Activated CD4-positive, alpha-beta T cell treated with anti-CD3 and anti-CD28 coated beads for 48 hours (primary cell): ENCODE results near the gene CHMP1B.
"Not testable (repeated sequence)": the region's sequence is repeated elsewhere in the genome, so short reads cannot be mapped to it uniquely, and the experiment has no call there.

ENCODE experiments used
- DNase-seq: peaks from one replicate; pipeline ENCODE4 v3.0.0-alpha.2; 2020

CHMP1B gene

DNA sequence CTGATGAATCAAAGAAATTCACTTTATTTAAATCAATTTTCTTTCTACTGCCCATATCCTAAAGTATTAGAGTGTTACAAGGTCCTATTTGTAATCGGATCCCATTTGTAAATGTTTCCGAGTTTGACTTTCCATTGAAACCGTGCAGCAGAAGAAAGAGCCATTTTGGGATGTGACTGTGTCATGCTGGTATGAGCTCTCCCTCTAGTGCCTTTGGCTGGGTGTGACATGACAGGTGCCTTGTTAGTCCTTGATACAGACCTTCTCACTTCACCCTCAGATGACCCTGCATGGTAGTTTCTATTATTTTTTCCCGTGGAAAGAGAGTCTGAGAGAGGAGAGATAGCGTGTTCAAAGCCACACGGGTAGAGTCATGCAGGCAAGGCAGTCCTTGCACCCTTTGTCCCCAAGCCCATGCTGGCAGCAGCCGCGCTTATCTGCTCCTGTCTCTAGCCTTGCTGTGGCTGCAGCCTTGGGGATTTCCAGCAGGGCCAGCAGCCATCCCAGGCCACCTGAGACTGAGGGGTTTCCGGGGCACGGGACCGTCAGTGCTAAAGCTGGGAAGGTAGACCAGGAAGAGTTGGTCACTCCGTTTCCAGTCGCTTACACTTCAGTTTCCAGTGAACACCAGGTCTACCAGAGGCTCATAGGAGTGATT, 21.4 kb downstream of the CHMP1B start:
- DNase-seq, result no peak

DNA sequence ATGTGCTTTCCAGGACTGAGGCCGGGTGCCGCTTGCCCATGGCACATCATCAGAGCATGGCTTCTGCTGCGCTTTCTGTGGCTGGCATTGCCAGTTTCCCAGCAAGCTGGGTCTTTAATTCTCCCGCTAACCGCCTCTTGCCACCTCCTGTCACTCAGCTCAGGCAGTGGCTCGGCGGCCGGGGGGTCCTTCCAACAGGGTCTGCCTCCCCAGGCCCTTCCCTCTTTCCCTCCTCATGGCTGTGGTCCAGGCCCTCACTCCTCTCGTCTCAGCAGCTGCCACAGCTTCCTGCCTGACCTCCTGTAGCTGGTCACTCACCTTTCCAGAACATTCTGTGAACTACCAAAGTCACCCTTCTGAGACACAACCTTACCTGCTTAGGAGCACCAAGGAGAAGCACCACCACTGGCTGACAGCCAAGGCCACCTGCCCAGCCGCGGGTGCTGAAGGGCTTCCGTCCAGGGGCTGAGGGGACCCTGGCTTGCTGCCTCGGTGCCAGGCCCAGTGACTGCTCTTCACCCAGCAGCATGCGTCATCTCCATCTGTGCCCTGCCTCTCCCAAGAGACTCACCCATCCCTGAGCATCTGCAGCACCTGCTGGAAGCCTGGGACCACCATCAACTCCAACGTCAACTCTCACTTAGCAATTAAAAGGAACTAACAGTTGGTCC, 22.6 kb downstream of the CHMP1B start:
- no peak for DNase-seq

DNA sequence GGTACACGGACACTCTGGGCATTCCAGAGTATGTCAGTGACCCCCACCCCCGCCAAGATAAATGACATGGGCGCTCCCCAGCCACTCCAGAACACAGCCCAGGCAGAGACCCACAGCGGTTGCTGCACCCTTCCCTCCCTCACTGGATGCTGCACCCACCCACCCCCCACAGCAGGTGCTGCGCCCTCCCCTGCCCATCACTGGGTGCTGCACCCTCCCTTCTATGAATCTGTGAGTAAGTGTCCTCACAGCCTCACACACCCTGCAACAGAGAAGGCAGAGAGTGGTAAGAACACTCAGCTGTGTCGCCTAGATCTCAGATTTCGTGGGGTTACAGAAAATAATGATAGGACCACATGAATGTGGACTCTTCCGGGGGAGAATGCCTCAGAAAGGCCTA, 23.5 kb downstream of the CHMP1B start:
- DNase-seq, result no peak

DNA sequence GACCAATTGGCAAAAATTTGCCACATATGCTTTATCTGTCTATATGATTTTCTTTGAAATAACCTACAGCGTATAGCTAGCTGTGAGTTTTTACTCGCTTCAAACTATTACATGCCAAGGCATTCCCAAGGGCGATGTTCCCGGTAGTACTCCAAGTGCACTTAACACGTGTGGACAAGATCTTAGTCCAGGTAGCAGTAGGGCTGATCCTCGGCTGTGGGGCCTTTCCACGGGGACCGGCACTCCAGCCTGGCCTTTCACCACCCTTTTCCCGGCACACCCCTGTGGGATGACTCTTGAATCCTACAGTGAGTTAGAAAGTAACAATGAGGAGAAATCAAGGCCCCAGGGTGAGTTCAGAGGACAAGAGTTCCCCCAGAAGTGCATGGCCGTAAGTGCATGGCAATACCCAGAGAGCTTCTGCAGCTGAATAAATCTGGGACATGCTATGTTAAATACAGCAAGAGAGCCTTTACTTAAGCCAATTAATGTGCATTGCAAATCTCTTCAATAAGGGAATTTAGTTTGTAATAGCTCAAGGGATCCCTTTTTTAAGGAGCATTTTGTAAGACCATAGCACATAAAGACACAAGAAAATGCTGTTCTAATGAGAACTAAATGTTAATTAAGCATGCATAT, 26.4 kb downstream of the CHMP1B start:
- no peak for DNase-seq

DNA sequence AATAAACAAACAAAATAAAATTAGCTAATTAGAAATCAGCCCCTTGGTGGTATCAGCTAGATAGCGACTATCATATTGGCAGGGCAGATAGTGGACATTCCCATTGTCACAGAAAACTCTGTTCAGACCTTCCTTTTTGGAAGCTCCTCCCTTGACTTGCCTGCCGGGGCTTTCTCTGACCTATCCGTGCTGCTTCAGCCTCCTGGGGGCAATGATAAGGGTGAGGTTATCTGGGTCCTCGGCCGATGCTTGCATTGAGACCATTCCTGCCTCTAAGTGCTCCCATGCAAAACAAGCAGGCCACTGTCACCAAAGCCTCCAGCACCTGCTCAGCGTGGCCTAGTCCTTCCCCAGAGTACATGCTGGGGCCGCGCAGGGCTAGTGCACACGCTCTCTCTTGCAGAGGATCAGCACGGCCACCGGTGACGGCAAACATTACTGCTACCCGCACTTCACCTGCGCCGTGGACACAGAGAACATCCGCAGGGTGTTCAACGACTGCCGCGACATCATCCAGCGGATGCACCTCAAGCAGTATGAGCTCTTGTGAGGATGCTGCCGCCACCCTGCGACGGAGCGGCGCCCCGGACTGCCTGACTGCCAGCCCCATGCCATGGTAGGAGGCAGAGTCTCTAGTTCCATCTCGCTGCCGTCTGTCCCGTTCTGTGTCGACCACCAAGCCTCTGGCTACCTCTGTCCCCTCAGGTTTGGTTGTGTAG, 29.5 kb downstream of the CHMP1B start:
- DNase-seq, result no peak

DNA sequence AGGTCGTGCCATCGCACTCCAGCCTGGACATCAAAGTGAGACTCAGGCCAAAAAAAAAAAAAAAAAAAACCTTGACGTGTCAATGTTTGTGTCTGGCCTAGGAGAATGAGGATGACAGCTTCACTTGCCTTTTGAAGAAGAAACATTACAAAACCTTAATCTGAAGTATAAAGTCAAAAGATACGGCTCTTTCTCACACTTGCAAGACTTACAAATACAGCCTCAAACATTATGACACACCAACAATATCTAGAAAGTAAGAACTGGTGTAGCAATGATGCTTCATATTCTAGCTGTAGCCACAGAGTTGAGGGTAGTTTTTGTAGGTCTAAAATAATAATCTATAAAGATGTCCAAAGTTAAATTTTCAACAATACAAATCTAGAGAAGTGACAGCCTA, 31.4 kb downstream of the CHMP1B start:
- no peak for DNase-seq

DNA sequence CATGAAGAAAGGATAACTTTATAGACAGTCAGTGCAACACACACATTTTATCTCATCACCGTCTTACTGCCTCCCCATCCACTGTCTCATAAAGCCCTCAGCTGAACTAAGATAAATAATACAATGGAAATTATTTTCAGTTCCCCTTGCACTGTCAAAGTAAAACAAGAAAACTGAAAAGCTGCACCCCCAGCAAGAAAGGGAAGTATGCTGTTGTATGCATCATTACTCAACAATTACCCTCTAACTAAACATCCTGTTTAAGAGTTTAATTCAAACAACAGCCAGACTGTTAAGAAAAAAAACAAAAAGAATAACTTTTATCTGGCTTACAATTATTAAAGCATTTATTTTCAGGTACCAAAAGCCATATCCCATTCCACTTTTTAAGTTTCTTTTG, 31.9 kb downstream of the CHMP1B start:
- DNase-seq, result no peak

DNA sequence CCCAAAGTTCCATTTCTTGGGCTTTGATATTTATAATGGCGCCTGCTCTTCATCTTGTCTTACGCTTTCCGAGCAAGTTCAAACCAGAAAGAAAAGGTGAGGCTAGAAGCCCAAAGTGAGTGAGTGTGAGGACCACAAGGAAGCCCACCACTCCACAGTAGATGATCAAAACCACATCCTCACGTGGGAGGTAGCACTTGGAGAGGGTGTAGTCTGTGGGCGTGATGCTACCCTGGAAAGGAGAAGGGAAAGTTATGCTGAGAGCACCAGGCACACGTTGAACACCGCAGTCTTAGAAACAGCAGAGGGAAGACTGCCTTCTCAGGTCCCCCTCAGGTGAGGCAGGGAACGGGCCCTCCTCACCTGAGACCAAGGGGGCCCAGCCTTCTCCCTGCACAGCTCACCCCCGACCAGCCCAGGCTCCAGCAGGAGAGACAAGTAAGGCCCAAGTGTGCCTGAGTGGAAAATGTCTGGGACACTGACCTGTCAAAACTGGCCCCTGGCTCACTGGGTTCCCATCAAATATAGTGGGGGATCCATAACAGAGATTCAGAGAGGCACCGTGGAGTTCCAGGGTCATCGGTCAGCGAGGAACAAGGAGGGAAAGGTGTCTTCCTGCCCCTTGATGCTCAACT, 33.3 kb downstream of the CHMP1B start:
- DNase-seq, result no peak

DNA sequence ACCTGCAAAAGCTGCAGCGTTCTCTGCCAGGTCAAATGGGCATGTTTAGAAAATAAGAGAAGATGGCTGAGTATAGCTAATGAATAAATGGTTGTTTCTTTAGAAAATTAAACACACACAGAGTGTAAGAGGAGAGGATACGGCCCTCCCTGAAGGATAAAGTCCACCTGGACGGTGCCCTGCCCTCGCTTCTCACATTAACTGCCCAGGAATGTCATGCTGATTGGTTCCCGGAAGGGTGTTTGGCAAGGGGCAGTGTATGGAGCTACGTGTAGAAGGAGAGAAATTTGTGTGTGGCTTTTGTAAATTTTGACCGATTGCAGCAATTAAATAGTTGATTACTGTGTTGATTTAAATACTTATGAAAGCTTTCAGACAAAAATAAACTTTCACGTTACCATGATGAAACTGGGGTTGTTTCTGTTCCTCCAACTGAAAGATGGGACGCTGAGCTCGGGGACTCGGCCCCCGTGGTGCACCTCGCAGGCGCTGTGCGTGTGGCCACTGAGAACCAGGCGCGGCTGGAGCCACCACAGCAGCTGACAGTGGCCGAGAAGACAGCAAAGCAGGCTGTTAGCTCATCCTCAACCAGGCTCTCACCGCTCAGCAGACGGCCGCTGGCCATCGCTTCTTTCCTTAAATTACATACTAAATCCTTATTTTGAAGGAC, 34.2 kb downstream of the CHMP1B start:
- no peak for DNase-seq

DNA sequence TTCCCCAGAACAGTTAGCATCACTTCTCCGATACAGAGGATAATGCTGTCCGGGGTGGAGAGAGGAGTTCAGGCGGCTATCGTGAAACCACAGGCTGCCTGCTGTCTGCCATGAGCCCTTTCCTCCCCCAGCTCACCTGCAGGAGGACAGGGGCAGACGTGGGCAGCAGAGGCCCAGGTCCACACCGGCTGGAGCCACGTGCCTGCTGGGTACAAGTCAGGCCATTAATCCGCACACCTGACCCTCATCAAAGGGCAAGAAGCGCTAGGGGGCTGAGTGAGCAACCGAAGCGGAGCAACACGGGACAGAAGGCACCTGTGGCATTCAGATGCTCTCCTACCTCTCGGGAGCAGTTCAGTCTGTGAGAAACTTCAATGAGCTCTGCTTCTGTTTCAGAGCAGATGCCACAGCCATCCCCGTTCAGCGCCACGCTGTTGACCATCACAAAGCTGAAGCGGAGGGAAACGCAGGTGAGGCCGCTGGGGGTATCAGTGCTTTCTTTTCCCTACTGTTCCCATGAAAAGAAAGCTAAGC, 35.4 kb downstream of the CHMP1B start:
- DNase-seq, result no peak

DNA sequence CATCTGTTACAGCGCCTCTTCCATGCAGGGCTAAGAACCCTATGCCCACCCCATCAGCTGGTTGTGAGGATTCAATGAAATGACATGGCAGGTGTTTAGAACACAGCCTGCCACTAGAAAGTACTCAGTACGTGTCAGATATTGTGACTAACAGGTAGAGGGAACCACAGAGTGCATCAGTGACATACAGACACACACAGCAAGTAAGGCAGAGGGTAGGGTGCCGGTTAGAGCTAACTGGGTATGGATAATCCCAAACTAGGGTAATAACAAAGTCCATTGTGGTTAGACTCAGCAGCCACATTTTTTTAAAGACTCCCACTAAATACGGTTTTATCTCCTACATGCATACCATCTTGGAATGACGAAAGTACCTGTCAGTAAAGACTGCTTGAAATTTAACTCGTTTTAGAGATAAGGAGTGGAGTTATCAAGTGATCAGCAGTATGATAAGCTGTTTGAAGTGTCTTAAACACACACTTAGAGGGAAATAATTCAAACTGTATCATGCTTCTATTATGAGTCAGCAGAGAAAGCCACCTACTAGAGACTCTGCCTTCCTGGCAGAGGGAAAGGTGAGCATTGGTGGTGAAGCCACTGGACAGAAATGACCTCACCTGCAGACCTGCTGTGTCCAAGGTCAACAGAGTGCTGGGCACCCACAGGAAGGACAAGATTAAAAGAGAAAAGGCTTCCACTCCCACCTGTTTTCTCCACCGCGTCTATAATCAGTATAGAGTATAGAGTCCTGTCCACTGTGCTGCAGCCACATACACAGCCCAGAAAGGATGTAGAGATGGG, 36.3 kb downstream of the CHMP1B start:
- no peak for DNase-seq

DNA sequence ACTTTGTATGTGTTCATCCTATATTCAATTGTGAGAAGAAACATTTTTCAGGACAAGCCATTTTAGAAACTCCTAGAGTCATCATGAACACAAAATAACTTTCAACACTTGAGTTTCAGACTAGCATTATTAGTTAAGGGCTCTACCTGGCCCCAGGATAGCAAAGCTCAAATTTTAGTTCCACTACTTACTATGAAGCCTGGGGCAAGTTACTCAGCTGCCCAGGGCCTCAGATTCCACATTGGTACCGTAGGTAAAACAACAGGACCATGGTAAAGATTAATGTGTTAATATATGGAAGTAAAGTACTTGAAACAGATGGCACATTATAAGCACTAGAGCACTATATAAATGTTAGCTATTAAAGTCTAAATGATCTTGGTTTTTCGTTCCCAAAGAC, 37.5 kb downstream of the CHMP1B start:
- no peak for DNase-seq

DNA sequence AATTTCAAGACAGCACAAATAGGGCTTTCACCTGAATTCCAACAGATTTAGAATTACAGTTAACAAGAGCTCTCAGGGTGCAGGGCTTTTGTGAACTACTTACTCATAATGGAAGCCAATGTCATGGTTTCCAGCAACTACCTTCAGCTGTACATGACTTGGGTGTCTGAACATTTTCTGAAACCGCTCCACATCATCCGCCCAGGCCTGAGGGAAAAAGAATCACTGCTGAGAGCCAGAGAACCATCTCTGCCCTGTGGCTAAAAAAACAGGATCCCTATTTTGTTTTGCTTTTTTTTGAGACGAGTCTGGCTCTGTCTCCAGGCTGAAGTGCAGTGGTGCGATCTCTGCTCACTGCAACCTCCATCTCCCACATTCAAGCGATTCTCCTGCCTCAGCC, 38.1 kb downstream of the CHMP1B start:
- no peak for DNase-seq

DNA sequence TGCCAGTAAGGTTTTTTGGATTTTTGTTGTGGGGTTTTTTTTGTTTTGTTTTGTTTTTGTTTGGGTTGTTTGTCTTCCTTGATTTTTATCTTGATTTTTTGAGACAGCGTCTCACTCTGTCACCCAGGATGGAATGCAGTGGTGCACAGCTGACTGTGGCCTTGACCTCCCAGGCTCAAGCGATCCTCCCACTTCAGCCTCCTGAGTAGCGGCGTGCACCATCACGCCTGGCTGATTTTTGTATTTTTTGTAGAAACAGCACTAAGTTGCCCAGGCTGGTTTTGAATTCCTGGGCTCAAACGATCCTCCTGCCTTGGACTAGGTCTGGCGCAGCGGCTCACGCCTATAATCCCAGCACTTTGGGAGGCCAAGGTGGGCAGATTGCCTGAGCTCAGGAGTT, 40.5 kb downstream of the CHMP1B start:
- no peak for DNase-seq

DNA sequence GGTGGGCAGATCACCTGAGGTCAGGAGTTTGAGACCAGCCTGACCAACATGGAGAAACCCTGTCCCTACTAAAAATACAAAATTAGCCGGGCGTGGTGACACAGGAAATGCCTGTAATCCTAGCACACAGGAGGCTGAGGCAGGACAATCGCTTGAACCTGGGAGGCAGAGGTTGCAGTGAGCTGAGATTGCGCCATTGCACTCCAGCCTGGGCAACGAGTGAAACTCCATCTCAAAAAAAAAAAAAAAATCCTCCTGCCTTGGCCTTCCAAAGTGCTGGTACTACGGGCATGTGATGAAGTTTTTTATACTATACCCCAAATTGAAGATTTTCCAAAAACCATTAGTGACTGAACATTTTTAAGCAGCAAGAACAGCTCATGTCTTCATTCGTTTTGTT, 41.2 kb downstream of the CHMP1B start:
- not testable (repeated sequence) for DNase-seq

DNA sequence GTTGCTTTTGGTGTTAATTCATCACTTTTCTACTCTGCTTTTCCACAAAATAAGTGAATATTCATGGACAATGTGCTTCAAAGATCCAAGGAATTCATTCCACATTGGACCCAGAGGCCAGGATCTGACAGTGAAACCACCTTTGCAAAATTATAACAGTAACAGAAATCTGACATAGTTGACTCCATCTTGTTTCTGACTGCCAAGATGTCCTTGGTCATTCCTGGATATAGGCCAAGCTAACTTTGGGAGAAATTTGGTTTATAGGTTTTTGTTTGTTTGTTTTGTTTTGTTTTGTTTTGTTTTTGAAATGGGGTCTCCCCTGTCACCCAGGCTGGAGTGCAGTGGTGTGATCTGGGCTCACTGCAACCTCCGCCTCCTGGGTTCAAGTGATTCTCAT, 46.6 kb downstream of the CHMP1B start:
- DNase-seq, result no peak

DNA sequence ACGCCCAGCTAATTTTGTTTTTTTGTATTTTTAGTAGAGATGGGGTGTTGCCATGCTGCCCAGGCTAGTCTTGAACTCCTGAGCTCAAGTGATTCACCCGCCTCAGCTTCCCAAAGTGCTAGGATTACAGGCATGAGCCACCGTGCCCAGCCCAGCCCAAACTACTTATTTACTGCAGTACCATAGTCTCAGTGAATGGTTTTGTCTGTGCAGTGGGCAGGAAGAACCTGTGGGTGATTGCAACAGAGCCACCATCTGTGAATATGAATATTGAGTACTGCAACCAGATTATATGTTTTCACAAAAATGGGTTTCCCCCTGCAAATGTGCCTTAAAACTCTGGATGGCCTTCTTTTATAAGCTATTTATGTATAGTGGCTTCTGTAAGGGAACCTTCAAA, 47.9 kb downstream of the CHMP1B start:
- no peak for DNase-seq

DNA sequence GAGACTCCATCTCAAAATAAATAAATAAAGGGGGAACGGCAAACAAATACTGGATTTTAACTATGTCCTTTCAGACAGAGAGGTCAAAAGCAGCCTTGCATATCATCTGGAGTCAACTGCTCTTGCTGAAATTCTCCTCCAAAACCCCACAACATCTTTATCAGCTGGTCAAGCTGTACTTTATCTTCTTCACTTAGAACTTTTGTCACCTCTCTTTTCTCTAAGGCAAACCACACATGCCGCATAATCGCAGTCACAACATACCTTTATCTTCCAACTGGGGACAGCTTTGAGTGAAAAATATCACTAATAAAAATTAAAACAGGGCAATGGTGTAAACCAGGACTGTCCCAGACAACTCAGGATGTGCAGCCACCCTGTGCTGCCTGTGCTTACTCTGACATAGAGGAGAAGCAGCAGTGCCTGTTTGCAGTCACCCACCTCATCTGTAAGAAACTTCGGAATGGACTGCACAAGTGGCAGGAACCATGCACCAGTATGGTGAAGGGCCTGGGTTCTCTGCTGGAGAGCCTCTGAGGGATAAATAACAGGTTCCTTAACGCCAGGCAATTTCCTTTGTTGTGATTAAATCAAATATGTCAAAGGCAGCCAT, 50.7 kb downstream of the CHMP1B start:
- DNase-seq, result no peak

DNA sequence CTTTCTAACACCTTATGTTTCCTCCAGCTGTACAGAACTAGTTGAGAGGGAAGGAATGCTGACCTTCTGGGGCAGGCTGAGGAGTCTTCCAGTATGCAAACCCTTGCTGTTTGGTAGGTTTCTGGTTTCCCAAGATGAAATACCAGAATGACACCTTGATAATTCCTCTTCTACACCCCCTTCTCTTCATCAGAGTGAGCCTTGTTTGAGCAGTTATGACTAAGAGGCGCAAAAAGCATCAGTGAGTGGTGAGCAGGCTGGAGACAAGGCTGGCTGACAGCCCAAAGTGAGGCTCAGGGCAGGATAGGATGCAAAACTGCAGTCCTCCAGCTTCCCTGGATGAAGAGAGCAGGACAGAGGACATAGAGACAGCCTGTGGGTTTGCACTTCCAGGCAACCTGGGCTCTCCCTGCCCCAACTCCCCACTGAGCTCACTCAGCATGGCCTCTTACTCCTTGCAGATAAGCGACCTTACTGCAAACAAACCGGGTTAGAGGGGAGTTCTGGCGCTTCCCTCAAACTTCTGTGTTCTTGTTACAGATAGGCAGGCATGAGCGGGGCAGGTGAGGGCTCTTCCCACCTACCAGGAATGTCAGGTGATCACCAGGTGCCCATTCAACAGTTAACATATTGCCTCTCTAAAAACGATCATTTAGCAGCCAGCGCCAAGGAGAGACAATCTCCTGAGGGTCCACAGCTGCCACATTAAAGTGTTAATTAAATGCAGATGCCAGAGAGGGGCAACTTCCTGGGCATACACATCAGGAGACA, 51.5 kb downstream of the CHMP1B start:
- DNase-seq, result no peak
